Measurements from ENCODE around the gene ACOXL. TPM values are rescaled to one million over a fixed set of nuclear protein-coding genes. Genes with fewer than 3 reads are reported as not detected.
A peak's percentile ranks its signal among the peaks of the same experiment; 100 is the strongest.

ACOXL gene
- total RNA-seq, 2 donors from 2014 or later, result 0.52 TPM; not detected in 1

- H3K4me1 ChIP-seq, result peaks cover 59% of the 10 kb centered on the region
- intact Hi-C loops (cut with DNase I), result no loop called here
Observed at GRCh38 chr2:111120253-111121027, 388.1 kb downstream of the ACOXL start, which contains the start of gene BCL2L11. TSS of gene BCL2L11 (plus strand) at chr2:111120914. CDS start at chr2:111123746, 2,832 bp downstream.

GRCh38 chr2:111121028-111121827 is 388.9 kb downstream of the ACOXL start:
- H3K27me3 ChIP-seq, result peaks cover 0 to 6% of the 10 kb centered on the region in 2 donors
- peak in 1 of 3 donors; percentile 31 for TF ChIP-seq POLR2A (IDR thresholded peaks at IDR 0.05)
- TF ChIP-seq, protein P1, sequence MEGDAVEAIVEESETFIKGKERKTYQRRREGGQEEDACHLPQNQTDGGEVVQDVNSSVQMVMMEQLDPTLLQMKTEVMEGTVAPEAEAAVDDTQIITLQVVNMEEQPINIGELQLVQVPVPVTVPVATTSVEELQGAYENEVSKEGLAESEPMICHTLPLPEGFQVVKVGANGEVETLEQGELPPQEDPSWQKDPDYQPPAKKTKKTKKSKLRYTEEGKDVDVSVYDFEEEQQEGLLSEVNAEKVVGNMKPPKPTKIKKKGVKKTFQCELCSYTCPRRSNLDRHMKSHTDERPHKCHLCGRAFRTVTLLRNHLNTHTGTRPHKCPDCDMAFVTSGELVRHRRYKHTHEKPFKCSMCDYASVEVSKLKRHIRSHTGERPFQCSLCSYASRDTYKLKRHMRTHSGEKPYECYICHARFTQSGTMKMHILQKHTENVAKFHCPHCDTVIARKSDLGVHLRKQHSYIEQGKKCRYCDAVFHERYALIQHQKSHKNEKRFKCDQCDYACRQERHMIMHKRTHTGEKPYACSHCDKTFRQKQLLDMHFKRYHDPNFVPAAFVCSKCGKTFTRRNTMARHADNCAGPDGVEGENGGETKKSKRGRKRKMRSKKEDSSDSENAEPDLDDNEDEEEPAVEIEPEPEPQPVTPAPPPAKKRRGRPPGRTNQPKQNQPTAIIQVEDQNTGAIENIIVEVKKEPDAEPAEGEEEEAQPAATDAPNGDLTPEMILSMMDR (IDR thresholded peaks at IDR 0.05), result peak in 1 of 7 experiments; percentile 28
- H3K4me1 ChIP-seq, result peaks cover 66% of the 10 kb centered on the region
- no peaks in the 10 kb centered on the region for H3K9me3 ChIP-seq
- peak overlapping the region; percentile 57 for H3K4me3 ChIP-seq
- DNase-seq, result peak; percentile 50 to 70 (median 62)
- H3K36me3 ChIP-seq (replicated peaks in 1 of 2; ENCODE audit: insufficient read depth in 1 of 2, low read depth in 2 of 2), result peaks cover 0 to 5% of the 10 kb centered on the region in 2 donors
- 0% methylated on average over 21 to 80 of the region's 80 CpGs for WGBS, 2 donors
- H3K27ac ChIP-seq, result peak overlapping the region; percentile 75 to 92 (median 87)
- intact Hi-C loops (cut with DNase I), result no loop called here
- peak; percentile 20 for ATAC-seq

More at GRCh38 chr2:111120253-111121027, 388.1 kb downstream of the ACOXL start, which contains the start of gene BCL2L11:
- Histone ChIP-seq H3K9me3 (no peaks in the 10 kb centered on the region), H3K27ac (peak within 1 kb of the TSS; percentile 75 to 92 (median 87)), H3K36me3 (replicated peaks in 1 of 2; ENCODE audit: insufficient read depth in 1 of 2, low read depth in 2 of 2) (peaks cover 0 to 4% of the 10 kb centered on the region in 2 donors), H3K4me3 (peak within 1 kb of the TSS; percentile 57 to 72), H3K27me3 (peaks cover 0 to 6% of the 10 kb centered on the region in 2 donors)
- peak; percentile 86 to 97 (median 92) for TF ChIP-seq POLR2A (IDR thresholded peaks at IDR 0.05)
- TF ChIP-seq, protein P1 (IDR thresholded peaks at IDR 0.05), result peak in 1 of 7 experiments; percentile 17
- ATAC-seq (peak; percentile 77), DNase-seq (peak; percentile 95 to 97 (median 96))
- 0% methylated on average over 14 to 73 of the region's 98 CpGs for WGBS, 2 donors

DNA sequence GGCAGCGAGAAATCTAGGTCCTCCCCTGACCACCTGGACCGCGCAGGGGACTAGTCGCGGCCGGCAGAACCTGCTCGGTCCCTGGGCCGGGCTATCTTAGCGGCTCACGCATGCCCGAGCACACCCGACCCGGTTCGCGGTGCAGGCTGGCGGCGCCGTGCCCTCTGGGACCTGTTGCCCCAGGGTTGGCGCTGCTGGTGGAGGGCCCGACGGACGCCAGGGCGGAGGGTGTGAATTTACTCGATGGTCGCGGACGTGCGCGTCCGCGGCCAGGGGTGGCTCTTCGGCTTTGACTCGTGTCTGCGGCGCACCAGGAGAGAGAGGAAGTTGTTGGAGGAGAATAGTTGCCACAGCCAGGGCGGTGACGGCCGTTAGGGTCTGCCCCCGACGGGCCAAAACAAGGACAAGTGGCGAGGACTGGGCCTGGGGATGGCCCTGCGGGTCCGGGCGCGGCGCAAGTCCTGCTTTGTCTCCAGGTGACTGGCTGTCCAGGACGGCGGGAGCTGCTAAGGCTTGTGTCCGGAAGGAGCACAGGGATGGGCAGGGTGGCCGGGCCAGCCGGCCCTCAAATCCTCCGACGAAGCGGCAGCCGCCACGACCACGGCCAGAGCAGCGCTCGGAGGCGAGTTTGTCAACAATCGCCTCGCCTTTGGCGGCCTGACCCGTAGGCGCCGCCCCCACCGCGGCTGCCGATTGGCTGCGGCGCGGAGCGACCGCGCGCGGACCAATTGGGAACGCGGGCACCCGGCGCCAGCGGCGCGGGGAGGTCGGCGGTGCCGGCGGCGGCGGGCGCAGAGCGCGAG is 389.7 kb downstream of the ACOXL start:
- DNase-seq, result peak; percentile 89 to 92 (median 89)
- Histone ChIP-seq H3K36me3 (replicated peaks in 1 of 2; ENCODE audit: insufficient read depth in 1 of 2, low read depth in 2 of 2) (peaks cover 0 to 5% of the 10 kb centered on the region in 2 donors), H3K27me3 (peaks cover 0 to 6% of the 10 kb centered on the region in 2 donors), H3K9me3 (no peaks in the 10 kb centered on the region), H3K4me1 (peaks cover 62% of the 10 kb centered on the region), H3K27ac (peak overlapping the region; percentile 75 to 92 (median 87)), H3K4me3 (peak overlapping the region; percentile 57)
- TF ChIP-seq, protein P1 (IDR thresholded peaks at IDR 0.05), result no peak
- peak; percentile 83 to 89 (median 85) for TF ChIP-seq POLR2A (IDR thresholded peaks at IDR 0.05)
- intact Hi-C loops (cut with DNase I), result no loop called here
- ATAC-seq, result peak; percentile 79
- WGBS, 2 donors, result 0% methylated on average over 15 to 64 of the region's 93 CpGs

GRCh38 chr2:111122631-111123421 is 390.5 kb downstream of the ACOXL start:
- Histone ChIP-seq H3K27me3 (peaks cover 0 to 6% of the 10 kb centered on the region in 2 donors), H3K36me3 (replicated peaks in 1 of 2; ENCODE audit: insufficient read depth in 1 of 2, low read depth in 2 of 2) (peaks cover 0 to 5% of the 10 kb centered on the region in 2 donors), H3K4me3 (peak overlapping the region; percentile 12 to 44), H3K4me1 (peaks cover 54% of the 10 kb centered on the region), H3K27ac (peak overlapping the region; percentile 75 to 92 (median 87)), H3K9me3 (no peaks in the 10 kb centered on the region)
- intact Hi-C loops (cut with DNase I), result no loop called here
- ATAC-seq (peak; percentile 55), DNase-seq (peak; percentile 83 to 90 (median 87))
- peak; percentile 38 to 69 (median 68) for TF ChIP-seq POLR2A (IDR thresholded peaks at IDR 0.05)
- TF ChIP-seq, protein P1 (IDR thresholded peaks at IDR 0.05), result no peak
- 0 to 1% methylated on average over 26 to 87 of the region's 92 CpGs for WGBS, 2 donors

Data from body of pancreas (tissue), 4 donors.